ENCODE data around the gene YEATS4. TPM values are rescaled to one million over a fixed set of nuclear protein-coding genes. Genes with fewer than 3 reads are reported as not detected.

Gene YEATS4
- total RNA-seq, 4 donors from 2014 or later = 12.5 to 34.6 (median 25.8) TPM

GRCh38 chr12:69350777-69351176 lies 8.8 kb upstream of the YEATS4 start:
- Histone ChIP-seq H3K4me3 (no peak overlapping the region), H3K27ac (no peak overlapping the region), H3K27me3 (no peaks in the 10 kb centered on the region), H3K36me3 (no peaks in the 10 kb centered on the region), H3K9me3 (no peaks in the 10 kb centered on the region), H3K4me1 (no peaks in the 10 kb centered on the region)
- TF ChIP-seq CTCF (IDR thresholded peaks at IDR 0.05 in 4 of 5, conservative IDR thresholded peaks at IDR 0.05 in 1 of 5) = no peak
- no peak for TF ChIP-seq POLR2A (IDR thresholded peaks at IDR 0.05)
- intact Hi-C loops (cut with DNase I; ENCODE audit: low total_unique reads) = loop anchor here (10.0 kb wide), 1 partner anchor 384 kb away; the partner anchor contains the start of gene RAB3IP
- ATAC-seq = no peak
- no peak for DNase-seq
- in situ Hi-C loops (cut with MboI; ENCODE audit: low sequenced_read_pairs in 4 of 4) = loop anchor here in 2 of 4 donors (10.0 kb wide), 1 partner anchor 224 kb away; no protein-coding TSS in a partner anchor

GRCh38 chr12:69351462-69352236 lies 7.9 kb upstream of the YEATS4 start:
- DNase-seq (no peak), ATAC-seq (no peak)
- no peaks in the 10 kb centered on the region for H3K36me3 ChIP-seq
- TF ChIP-seq POLR2A (IDR thresholded peaks at IDR 0.05) = no peak
- no peak for TF ChIP-seq CTCF (IDR thresholded peaks at IDR 0.05 in 4 of 5, conservative IDR thresholded peaks at IDR 0.05 in 1 of 5)
- H3K9me3 ChIP-seq = no peaks in the 10 kb centered on the region
- no peaks in the 10 kb centered on the region for H3K4me1 ChIP-seq
- intact Hi-C loops (cut with DNase I; ENCODE audit: low total_unique reads) = loop anchor here (10.0 kb wide), 1 partner anchor 383 kb away; the partner anchor contains the start of gene RAB3IP
- in situ Hi-C loops (cut with MboI; ENCODE audit: low sequenced_read_pairs in 4 of 4) = loop anchor here in 2 of 4 donors (10.0 kb wide), 1 partner anchor 223 kb away; no protein-coding TSS in a partner anchor
- H3K4me3 ChIP-seq = no peak overlapping the region
- no peak overlapping the region for H3K27ac ChIP-seq
- no peaks in the 10 kb centered on the region for H3K27me3 ChIP-seq

GRCh38 chr12:69352904-69353303 lies 6.6 kb upstream of the YEATS4 start:
- Histone ChIP-seq H3K9me3 (no peaks in the 10 kb centered on the region), H3K27ac (no peak overlapping the region), H3K4me1 (no peaks in the 10 kb centered on the region), H3K4me3 (no peak overlapping the region), H3K36me3 (no peaks in the 10 kb centered on the region), H3K27me3 (no peaks in the 10 kb centered on the region)
- no peak for DNase-seq
- in situ Hi-C loops (cut with MboI; ENCODE audit: low sequenced_read_pairs in 4 of 4) = loop anchor here in 2 of 4 donors (10.0 kb wide), 1 partner anchor 222 kb away; no protein-coding TSS in a partner anchor
- intact Hi-C loops (cut with DNase I; ENCODE audit: low total_unique reads) = loop anchor here (10.0 kb wide), 1 partner anchor 382 kb away; the partner anchor contains the start of gene RAB3IP
- TF ChIP-seq CTCF (IDR thresholded peaks at IDR 0.05 in 4 of 5, conservative IDR thresholded peaks at IDR 0.05 in 1 of 5) (no peak), POLR2A (IDR thresholded peaks at IDR 0.05) (no peak)
- no peak for ATAC-seq

- no peaks in the 10 kb centered on the region for H3K27me3 ChIP-seq
- DNase-seq = no peak
- H3K27ac ChIP-seq = no peak overlapping the region
- no peaks in the 10 kb centered on the region for H3K36me3 ChIP-seq
- intact Hi-C loops (cut with DNase I; ENCODE audit: low total_unique reads) (loop anchor here (10.0 kb wide), 1 partner anchor 381 kb away; the partner anchor contains the start of gene RAB3IP), in situ Hi-C loops (cut with MboI; ENCODE audit: low sequenced_read_pairs in 4 of 4) (loop anchor here in 2 of 4 donors (10.0 kb wide), 1 partner anchor 221 kb away; no protein-coding TSS in a partner anchor)
- H3K4me1 ChIP-seq = peaks cover 2 to 4% of the 10 kb centered on the region in 2 donors
- no peak for ATAC-seq
- no peaks in the 10 kb centered on the region for H3K9me3 ChIP-seq
- TF ChIP-seq POLR2A (IDR thresholded peaks at IDR 0.05) (no peak), CTCF (IDR thresholded peaks at IDR 0.05 in 4 of 5, conservative IDR thresholded peaks at IDR 0.05 in 1 of 5) (no peak)
- H3K4me3 ChIP-seq = no peak overlapping the region
Observed at GRCh38 chr12:69354172-69354555, 5.4 kb upstream of the YEATS4 start.
